ENCODE results near the gene CERT1. TPM values are rescaled to one million over a fixed set of nuclear protein-coding genes. Genes with fewer than 3 reads are reported as not detected.
"Not testable (repeated sequence)": the region's sequence is repeated elsewhere in the genome, so short reads cannot be mapped to it uniquely, and the experiment has no call there.

Gene CERT1
- total RNA-seq, 4 donors from 2014 or later, result 36.9 to 65.8 (median 43.0) TPM

GRCh38 chr5:75336615-75337336, 174.7 kb downstream of the CERT1 start, which contains the start of gene HMGCR:
HMGCR (plus strand) TSS chr5:75337220; CDS start chr5:75342606, 5,386 bp downstream.
- H3K9me3 ChIP-seq, result no peaks in the 10 kb centered on the region
- H3K36me3 ChIP-seq, result no peaks in the 10 kb centered on the region
- peak within 1 kb of the TSS; percentile 71 to 100 for H3K4me3 ChIP-seq
- DNase-seq, result peak; percentile 97 to 98
- peaks cover 0 to 7% of the 10 kb centered on the region in 2 donors for H3K4me1 ChIP-seq
- intact Hi-C loops (cut with DNase I; ENCODE audit: low total_unique reads), result loop anchor here (5.0 kb wide), 1 partner anchor 649 kb away; the partner anchor contains the start of gene HEXB
- peak within 1 kb of the TSS; percentile 85 to 93 for H3K27ac ChIP-seq
- peak; percentile 53 to 70 for TF ChIP-seq POLR2A (IDR thresholded peaks at IDR 0.05)
- peak in 2 of 4 experiments; percentile 21 to 24 for TF ChIP-seq CTCF (IDR thresholded peaks at IDR 0.05)
- H3K27me3 ChIP-seq, result no peaks in the 10 kb centered on the region

- Histone ChIP-seq H3K27ac (peak overlapping the region; percentile 73 to 77), H3K9me3 (no peaks in the 10 kb centered on the region), H3K36me3 (no peaks in the 10 kb centered on the region), H3K4me3 (peak overlapping the region; percentile 71 to 100), H3K4me1 (peaks cover 0 to 7% of the 10 kb centered on the region in 2 donors), H3K27me3 (no peaks in the 10 kb centered on the region)
- intact Hi-C loops (cut with DNase I; ENCODE audit: low total_unique reads), result loop anchor here (5.0 kb wide), 1 partner anchor 649 kb away; the partner anchor contains the start of gene HEXB
- DNase-seq, result peak in 1 of 2 donors; percentile 33
- TF ChIP-seq CTCF (IDR thresholded peaks at IDR 0.05), result peak in 3 of 4 experiments; percentile 9 to 54 (median 16)
- TF ChIP-seq POLR2A (IDR thresholded peaks at IDR 0.05), result no peak
These were observed 175.3 kb downstream of the CERT1 start for GRCh38 chr5:75335952-75336614.

DNA sequence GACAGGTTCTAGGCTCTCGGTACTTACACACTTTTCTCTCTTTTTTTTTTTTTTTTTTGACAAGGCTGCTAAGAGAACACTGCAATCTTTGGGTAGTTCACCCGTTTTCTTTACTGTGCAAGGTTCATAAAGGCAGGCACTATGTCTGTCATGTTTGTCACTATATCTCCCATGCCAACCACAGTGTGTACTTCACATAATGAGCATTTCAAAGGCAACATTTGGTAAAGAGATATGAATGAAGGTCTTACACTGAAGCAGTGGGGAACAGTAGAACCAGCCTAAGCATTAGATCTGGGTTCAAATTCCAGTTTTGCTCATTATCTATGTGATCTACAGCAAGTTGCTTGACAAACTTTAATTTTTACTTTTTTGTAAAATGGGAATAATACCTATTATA, 175.9 kb downstream of the CERT1 start:
- Histone ChIP-seq H3K27me3 (no peaks in the 10 kb centered on the region), H3K4me1 (peaks cover 0 to 7% of the 10 kb centered on the region in 2 donors), H3K27ac (no peak overlapping the region), H3K36me3 (no peaks in the 10 kb centered on the region), H3K4me3 (no peak overlapping the region), H3K9me3 (no peaks in the 10 kb centered on the region)
- intact Hi-C loops (cut with DNase I; ENCODE audit: low total_unique reads), result loop anchor here (5.0 kb wide), 1 partner anchor 648 kb away; the partner anchor contains the start of gene HEXB
- no peak for DNase-seq
- TF ChIP-seq POLR2A (IDR thresholded peaks at IDR 0.05) (no peak), CTCF (IDR thresholded peaks at IDR 0.05) (no peak)

DNA sequence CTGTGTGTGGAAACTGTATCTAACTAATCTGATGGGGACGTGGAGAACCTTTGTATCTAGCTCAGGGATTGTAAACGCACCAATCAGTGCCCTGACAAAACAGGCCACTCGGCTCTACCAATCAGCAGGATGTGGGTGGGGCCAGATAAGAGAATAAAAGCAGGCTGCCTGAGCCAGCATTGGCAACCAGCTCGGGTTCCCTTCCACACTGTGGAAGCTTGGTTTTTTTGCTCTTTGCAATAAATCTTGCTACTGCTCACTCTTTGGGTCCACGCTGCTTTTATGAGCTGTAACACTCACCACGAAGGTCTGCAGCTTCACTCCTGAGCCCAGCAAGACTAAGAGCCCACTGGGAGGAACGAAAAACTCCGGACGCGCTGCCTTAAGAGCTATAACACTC, 177.0 kb downstream of the CERT1 start:
- H3K4me3 ChIP-seq; H3K27me3 ChIP-seq; H3K27ac ChIP-seq; H3K36me3 ChIP-seq; H3K4me1 ChIP-seq; H3K9me3 ChIP-seq; intact Hi-C loops (cut with DNase I; ENCODE audit: low total_unique reads); DNase-seq: not testable (repeated sequence)

GRCh38 chr5:75333759-75334158, 177.7 kb downstream of the CERT1 start:
- intact Hi-C loops (cut with DNase I; ENCODE audit: low total_unique reads); H3K4me3 ChIP-seq; H3K36me3 ChIP-seq: not testable (repeated sequence)

More at GRCh38 chr5:75333759-75334158, 177.7 kb downstream of the CERT1 start:
- not testable (repeated sequence) for H3K27me3 ChIP-seq, H3K27ac ChIP-seq, DNase-seq, H3K4me1 ChIP-seq, H3K9me3 ChIP-seq
